Astrocyte of the cerebellum (primary cell): Measurements from ENCODE around the gene IFNA4.

Experiments
- DNase-seq: peaks from one replicate; pipeline ENCODE4 v3.0.0-alpha.2; 2011; ENCODE audit warnings: low read depth
- H3K4me3 ChIP-seq: 2 replicates; pipeline ENCODE4 v1.5.1; 2011; ENCODE audit warnings: mild to moderate bottlenecking, low read depth, low read length, moderate library complexity
- CTCF ChIP-seq: IDR thresholded peaks from 2 replicates; pipeline ENCODE4 v1.5.1; 2012; ENCODE audit warnings: low read length, low read depth, moderate library complexity, mild to moderate bottlenecking; ENCODE audit errors: missing control alignments
- in situ Hi-C: cut with HindIII; loops from 2 replicates; pipeline ENCODE4 v1.10.0; 2017; ENCODE audit warnings: low sequenced_read_pairs

The IFNA4 gene

GRCh38 chr9:21155501-21155900, 31.9 kb downstream of the IFNA4 start:
- in situ Hi-C loops: no loop called here
- H3K4me3 ChIP-seq: no peak overlapping the region
- TF ChIP-seq CTCF: no peak
- DNase-seq: no peak

GRCh38 chr9:21154018-21154608, 33.3 kb downstream of the IFNA4 start:
- peak; percentile 17 for TF ChIP-seq CTCF
- DNase-seq: peak; percentile 6
- in situ Hi-C loops: no loop called here

GRCh38 chr9:21153336-21154017, 33.9 kb downstream of the IFNA4 start:
- no peak overlapping the region for H3K4me3 ChIP-seq
- in situ Hi-C loops: no loop called here
- TF ChIP-seq CTCF: no peak
- DNase-seq: no peak

More at GRCh38 chr9:21154018-21154608, 33.3 kb downstream of the IFNA4 start:
- no peak overlapping the region for H3K4me3 ChIP-seq

- in situ Hi-C loops: no loop called here
- no peak for DNase-seq
- TF ChIP-seq CTCF: no peak
- no peak overlapping the region for H3K4me3 ChIP-seq
Observed at GRCh38 chr9:21144603-21145002, 42.8 kb downstream of the IFNA4 start.

GRCh38 chr9:21141427-21141882, 45.9 kb downstream of the IFNA4 start, which contains the start of gene IFNW1:
Gene IFNW1 (minus strand): TSS chr9:21141832. CDS start chr9:21141570, 262 bp downstream.
- no peak for DNase-seq
- peak; percentile 29 for TF ChIP-seq CTCF
- H3K4me3 ChIP-seq: no peak within 1 kb of the TSS
- in situ Hi-C loops: no loop called here

GRCh38 chr9:21137020-21137419, 50.4 kb downstream of the IFNA4 start:
- DNase-seq: no peak
- in situ Hi-C loops: no loop called here
- no peak overlapping the region for H3K4me3 ChIP-seq
- TF ChIP-seq CTCF: no peak
